HG03280 (cell line): ENCODE results near the gene BCAP31.
"Not testable (repeated sequence)": the region's sequence is repeated elsewhere in the genome, so short reads cannot be mapped to it uniquely, and the experiment has no call there.

Experiments
- ATAC-seq: cut with Tn5 transposase; IDR thresholded peaks from one replicate; pipeline ENCODE4 v1.9.1; 2021; ENCODE audit warnings: mild to moderate bottlenecking, moderate library complexity; ENCODE audit not compliant: unreplicated experiment

BCAP31 gene

GRCh38 chrX:153717445-153717844 lies 6.7 kb downstream of the BCAP31 start:
- no peak for ATAC-seq

GRCh38 chrX:153714256-153714655 lies 9.9 kb downstream of the BCAP31 start:
- no peak for ATAC-seq

- no peak for ATAC-seq
Observed at GRCh38 chrX:153709726-153710674, 14.2 kb downstream of the BCAP31 start.

DNA sequence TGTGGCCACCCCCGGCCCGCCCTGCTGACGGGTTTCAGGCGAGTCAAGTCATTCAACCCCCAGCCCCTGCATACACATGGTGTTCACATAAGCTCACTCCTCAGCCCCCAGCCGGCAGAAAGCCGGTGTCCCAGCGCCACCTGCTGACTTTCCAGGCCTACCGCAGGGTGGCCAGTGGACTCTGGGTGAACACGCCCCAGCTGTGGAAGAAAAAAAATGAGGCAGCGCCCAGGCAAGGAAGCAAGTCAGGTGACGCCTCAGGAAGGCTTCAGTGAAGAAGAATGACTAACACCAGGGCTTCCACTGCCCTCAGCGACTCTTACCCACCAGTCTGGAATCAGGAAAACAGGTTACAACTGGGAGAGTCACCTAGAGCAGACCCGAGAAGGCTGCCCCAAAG lies 15.8 kb downstream of the BCAP31 start:
- no peak for ATAC-seq

DNA sequence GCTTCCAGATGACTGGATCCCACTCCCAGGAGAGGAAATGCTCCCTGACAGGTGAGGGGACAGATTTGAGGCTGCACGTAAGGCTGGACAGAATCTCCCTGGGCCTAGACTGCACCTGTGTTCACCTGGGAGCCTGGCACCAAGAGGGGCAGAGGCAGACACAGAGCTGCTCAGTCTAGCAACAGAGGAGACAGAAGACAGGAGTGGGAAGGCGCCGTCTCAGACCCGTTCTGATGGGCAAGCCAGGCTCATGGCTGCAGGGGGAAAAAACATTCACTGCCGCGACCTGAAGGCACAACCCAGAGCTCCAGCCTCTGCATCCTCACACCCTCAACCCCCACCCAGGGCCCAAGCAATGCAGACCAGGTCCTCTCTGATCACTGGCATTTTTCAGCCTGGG lies 16.8 kb downstream of the BCAP31 start:
- ATAC-seq = no peak

DNA sequence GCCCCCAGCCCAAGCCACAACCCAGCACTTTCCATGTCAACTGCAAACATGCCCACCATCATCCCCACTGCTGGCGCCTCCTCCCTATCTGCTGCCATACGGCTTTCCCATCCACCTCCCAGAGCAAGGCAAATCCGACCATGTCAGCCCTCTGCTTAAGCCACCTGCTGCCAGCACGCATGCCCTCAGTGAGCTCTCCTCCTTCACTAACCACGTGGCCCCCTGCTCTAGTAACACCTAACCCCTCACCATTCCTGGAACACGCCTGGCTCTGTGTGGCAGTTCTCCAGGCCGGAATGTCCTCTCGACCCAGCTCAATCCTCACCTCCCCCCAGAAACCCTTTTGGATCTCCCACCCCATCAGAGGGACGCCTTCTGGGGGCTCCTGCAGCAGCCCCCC lies 17.4 kb downstream of the BCAP31 start:
- no peak for ATAC-seq

DNA sequence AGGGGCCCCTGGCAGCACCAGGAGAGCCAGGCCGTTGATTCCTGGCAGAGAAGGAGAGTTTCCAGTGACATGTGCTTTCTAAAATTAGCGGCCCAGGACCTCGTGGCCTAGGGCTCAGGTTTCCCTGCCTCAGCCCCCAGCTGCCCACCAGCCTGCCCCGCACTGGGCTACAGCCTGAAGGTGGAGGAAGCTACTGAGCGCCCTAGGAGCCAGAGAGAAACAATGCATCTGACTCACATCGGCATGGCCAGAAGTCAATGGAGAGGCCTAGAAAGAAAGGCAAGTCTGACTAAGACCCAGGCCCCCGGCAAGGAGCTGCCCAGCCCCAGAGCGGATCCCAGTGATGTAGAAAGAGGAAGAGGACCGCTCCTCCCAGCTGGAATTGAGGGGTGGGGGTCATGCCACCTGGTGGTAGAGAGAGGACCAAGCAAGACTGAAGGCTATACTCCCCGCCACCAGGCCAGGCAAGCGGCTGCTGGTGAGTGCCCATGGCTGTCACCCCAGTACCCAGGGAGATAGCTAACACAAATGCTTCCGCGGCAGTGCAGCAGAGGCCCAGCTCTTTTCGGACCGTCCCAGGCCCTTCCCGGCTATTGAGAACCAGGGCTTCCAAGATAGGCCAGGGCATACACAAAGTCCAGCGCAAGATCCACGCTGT lies 18.7 kb downstream of the BCAP31 start:
- not testable (repeated sequence) for ATAC-seq

DNA sequence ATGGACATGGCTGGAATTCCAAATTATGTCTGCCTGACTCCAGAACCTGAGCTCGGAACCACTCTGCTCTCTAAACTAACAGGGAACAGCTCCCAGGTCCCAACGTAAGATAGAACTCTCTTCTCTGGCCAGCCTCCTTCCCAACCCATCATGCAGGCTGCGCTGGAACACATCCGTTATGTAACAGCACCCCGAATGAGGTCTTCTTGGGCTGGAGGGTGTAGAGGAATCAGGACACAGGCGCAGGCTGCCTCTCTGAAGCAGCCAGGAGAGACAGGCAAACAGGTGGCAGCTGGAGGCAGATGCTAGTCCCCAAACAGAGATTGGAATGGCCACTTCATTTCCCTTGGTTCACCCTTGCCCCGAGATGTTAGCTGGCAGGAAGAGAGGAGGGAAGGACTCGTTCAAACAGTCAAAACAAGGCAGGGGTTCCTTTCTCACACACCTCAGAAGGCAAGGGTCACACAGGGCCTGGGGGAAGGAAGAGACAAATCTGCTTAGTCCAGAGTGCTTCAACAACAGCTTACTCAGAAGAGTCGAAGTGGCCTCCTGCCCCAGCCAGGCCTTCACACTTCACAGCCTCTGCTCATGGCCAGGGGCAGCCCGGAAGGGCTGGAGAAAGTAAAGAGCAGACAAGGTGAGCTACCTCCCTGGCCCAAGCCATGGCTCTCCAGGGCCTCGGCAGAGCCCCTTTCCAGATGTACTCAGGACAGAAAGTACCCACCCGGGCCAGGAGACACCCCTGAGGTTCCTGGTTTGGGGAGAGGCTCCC lies 19.4 kb downstream of the BCAP31 start:
- ATAC-seq = not testable (repeated sequence)

DNA sequence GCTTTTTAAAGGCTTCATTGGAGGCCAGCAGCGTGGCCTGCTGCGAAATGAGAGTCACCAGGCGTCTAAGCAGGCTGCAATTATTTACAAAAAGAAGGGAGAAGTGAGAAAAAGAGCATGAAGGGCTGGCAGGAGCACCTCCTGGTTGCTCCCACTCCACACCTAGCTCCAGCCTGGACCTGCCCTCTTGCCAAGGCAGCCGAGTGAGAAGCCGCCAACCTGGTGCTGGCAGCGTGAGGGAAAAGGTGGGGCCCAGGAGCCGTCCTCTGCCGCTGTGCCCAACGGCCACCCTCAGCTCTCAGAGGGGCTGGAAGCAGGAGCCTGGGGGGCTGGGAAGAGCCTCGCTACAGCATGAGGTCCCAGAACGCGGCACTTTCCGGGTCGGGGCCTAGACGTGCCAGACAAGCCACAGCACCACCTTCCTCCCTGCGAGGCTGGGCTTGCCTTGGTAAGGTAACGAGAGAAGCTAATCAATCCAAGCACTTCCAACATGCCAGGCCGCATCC lies 20.1 kb downstream of the BCAP31 start:
- ATAC-seq = no peak

DNA sequence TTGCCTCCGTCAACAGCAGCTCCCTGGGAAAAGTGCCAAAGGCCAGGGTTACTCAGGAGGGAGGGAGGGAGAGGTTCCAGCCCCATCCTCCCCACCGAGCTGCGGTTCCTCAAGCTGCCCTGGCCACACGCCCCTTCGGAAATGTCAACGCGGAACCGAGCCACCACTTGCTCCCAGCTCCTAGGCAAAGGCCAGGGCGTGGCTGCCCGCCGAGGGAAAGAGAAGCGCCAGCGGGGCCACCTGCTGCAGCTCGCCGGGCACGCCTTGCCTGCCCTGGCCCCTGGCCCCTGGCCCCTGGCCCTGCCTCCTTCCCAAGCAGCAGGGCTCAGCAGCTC lies 21.2 kb downstream of the BCAP31 start:
- no peak for ATAC-seq

DNA sequence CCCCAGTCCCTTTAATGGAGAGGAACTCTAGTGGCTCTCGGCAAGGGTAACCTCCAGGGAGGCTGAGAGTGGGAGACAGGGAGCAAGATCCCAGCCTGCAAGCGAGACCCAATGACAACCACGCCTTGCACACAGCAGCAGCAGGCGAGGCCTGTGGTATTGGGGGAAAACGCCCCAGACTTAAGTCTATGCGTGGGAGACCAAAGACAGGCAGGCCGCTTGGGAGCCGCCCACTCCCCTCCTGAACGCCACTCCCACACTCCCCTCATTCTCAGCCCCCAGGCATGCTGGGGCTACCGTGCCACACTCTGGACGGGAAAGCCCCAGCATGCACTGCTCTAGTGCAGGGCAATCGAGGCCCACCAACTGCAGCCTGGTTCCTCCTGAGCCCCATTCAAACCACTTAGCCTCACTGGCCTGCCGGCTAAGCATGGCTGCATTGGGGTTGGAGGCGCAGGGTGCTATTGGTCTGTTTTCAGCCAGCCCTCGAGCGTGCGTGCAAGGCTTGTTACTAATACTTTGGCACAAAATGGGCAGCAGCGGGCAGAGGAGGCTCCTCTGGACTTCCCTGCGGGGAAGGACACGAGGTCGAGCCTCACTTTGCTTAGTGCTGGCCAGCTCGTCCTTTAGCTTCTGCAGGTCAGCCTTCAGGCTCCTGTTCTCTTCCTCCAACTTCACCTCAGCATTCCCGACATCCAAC lies 21.7 kb downstream of the BCAP31 start:
- no peak for ATAC-seq

- ATAC-seq = no peak
Observed at GRCh38 chrX:153701706-153702105, 22.5 kb downstream of the BCAP31 start.

- ATAC-seq = no peak
Observed at GRCh38 chrX:153700967-153701366, 23.2 kb downstream of the BCAP31 start.

DNA sequence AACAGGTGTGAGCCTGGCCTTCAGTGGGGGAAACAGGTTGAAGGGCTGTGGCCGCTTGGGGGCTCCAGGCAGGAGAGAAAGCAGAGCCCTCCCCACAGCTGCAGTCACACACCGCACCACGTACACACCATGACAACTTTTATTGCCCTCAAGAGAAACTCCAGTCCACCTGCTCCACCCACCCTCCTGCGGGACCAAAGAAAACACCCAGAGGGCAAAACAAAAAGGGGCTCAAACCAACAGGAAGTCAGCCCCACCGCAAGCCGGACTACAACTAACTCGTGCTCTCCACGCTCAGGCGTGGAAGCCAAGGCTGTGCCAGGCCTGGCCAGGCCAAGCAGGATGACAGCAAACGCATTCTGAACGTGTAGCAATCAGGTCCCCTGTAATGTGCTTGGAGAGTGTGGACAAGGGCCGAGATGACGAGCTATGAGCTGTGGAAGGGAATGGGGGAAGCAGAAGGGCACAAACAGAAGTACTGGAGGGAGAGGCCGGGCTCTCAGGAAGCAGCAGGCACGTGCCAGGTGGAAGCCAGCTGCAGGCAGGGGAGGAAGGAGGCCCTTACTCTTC lies 23.7 kb downstream of the BCAP31 start:
- ATAC-seq = no peak

- not testable (repeated sequence) for ATAC-seq
Observed at GRCh38 chrX:153699784-153700371, 24.3 kb downstream of the BCAP31 start.

DNA sequence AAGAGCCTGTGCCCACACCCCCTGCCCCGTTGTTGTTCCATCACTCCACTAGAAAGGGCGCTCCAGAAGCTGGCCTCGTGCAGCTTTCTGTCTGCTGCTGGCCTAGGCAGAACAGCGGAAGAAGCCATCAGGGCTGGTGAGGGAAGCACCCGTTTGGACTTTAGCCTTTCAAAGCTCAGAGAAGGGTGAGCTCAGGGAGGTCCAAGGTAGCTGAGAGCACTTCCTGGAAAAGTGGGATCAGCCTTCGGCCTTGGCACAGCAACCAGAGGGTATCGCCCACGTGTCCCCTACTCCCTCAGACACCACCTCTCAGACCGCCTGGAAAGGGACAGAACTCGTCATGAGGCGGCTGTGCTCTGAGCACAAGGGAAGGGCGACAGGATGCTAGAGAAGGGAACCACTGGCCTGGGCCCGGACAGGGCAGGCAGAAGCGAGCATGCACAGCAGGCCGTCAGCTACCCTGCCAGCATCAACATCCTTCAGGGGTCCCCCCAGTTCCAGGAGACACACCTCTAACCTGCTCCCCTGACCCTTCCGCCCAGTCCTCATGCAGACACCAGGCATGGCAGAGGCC lies 24.9 kb downstream of the BCAP31 start:
- not testable (repeated sequence) for ATAC-seq

- ATAC-seq = no peak
Observed at GRCh38 chrX:153697924-153698865, 26.0 kb downstream of the BCAP31 start.

DNA sequence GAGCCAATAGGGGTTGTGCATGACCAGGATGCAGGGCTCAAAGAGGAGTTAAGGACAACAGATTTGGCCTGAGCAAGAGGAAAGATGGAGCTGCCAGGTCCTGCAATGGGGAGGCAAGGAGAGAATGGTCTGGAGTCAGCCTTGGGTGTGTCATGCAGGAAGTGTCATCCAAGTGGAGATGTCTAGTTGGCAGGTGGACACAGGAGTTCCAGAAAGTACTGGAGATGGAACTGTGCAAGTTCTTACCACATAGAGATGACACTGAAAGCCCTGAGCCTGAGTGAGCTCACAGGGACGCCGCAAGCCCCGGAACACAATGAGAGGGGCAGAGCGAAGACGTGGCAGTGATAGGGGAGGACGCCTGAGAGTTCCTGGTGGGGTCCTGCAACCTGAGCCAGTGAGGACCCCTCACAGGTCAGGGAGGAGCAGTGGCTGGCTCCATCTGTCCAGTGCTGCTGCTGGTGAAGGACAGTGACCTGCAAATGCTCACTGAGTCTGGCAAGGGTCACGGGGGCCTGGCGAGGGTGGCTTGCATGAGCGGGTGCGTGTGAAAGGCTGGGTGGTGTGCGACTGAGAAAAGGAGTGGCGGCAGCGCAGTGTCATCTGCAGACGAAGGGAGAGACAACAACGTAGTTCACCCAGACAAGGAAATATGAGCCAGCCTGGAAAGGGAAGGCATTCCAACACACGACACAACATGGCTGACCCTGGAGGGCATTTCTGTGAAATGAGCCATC lies 27.0 kb downstream of the BCAP31 start:
- not testable (repeated sequence) for ATAC-seq
